Measurements from ENCODE around the gene KIAA1217.

The KIAA1217 gene

GRCh38 chr10:24453404-24453830, 244.5 kb downstream of the KIAA1217 start:
- H4K20me1 ChIP-seq (ENCODE audit: control insufficient read depth, insufficient read depth, low read depth, low read length): no peaks in the 10 kb centered on the region
- H3K4me3 ChIP-seq (ENCODE audit: low read length): no peak overlapping the region
- H3K9me2 ChIP-seq (replicated peaks; ENCODE audit: control insufficient read depth, low read length): no peaks in the 10 kb centered on the region
- no peaks in the 10 kb centered on the region for H3K36me3 ChIP-seq (ENCODE audit: control insufficient read depth, low read length)
- no peaks in the 10 kb centered on the region for H3K79me2 ChIP-seq (ENCODE audit: control insufficient read depth, low read length)
- H3K27ac ChIP-seq (ENCODE audit: low read depth, low read length): no peak overlapping the region
- H3K4me2 ChIP-seq (ENCODE audit: low read length): no peak overlapping the region
- no peaks in the 10 kb centered on the region for H3F3A ChIP-seq (ENCODE audit: control insufficient read depth, insufficient read depth)
- H3K9me3 ChIP-seq (ENCODE audit: control insufficient read depth, insufficient read depth, low read length): no peaks in the 10 kb centered on the region
- peaks cover 11% of the 10 kb centered on the region for H3K4me1 ChIP-seq (ENCODE audit: control insufficient read depth, low read length)
- peaks cover 5% of the 10 kb centered on the region; the same call in 1 of the 2 replicates for H3K27me3 ChIP-seq (ENCODE audit: control insufficient read depth, low read length)
- TF ChIP-seq EZH2phosphoT487 (IDR thresholded peaks at IDR 0.05; ENCODE audit: borderline replicate concordance, low read length): no peak
- TF ChIP-seq CTCF (IDR thresholded peaks at IDR 0.05; ENCODE audit: low read depth, low read length, poor library complexity, severe bottlenecking): no peak

GRCh38 chr10:24453973-24454372, 245.0 kb downstream of the KIAA1217 start:
- H3K36me3 ChIP-seq (ENCODE audit: control insufficient read depth, low read length): no peaks in the 10 kb centered on the region
- H3K79me2 ChIP-seq (ENCODE audit: control insufficient read depth, low read length): no peaks in the 10 kb centered on the region
- TF ChIP-seq EZH2phosphoT487 (IDR thresholded peaks at IDR 0.05; ENCODE audit: borderline replicate concordance, low read length): no peak
- TF ChIP-seq CTCF (IDR thresholded peaks at IDR 0.05; ENCODE audit: low read depth, low read length, poor library complexity, severe bottlenecking): no peak
- H3K4me2 ChIP-seq (ENCODE audit: low read length): no peak overlapping the region
- H3K9me2 ChIP-seq (replicated peaks; ENCODE audit: control insufficient read depth, low read length): no peaks in the 10 kb centered on the region
- H3K27ac ChIP-seq (ENCODE audit: low read depth, low read length): no peak overlapping the region
- no peaks in the 10 kb centered on the region for H3K9me3 ChIP-seq (ENCODE audit: control insufficient read depth, insufficient read depth, low read length)
- no peaks in the 10 kb centered on the region for H4K20me1 ChIP-seq (ENCODE audit: control insufficient read depth, insufficient read depth, low read depth, low read length)
- no peak overlapping the region for H3K4me3 ChIP-seq (ENCODE audit: low read length)
- peaks cover 5% of the 10 kb centered on the region; the same call in 1 of the 2 replicates for H3K27me3 ChIP-seq (ENCODE audit: control insufficient read depth, low read length)
- peaks cover 9% of the 10 kb centered on the region for H3K4me1 ChIP-seq (ENCODE audit: control insufficient read depth, low read length)
- H3F3A ChIP-seq (ENCODE audit: control insufficient read depth, insufficient read depth): no peaks in the 10 kb centered on the region

GRCh38 chr10:24455447-24455846, 246.5 kb downstream of the KIAA1217 start:
- no peak overlapping the region for H3K4me2 ChIP-seq (ENCODE audit: low read length)
- H3K9me3 ChIP-seq (ENCODE audit: control insufficient read depth, insufficient read depth, low read length): no peaks in the 10 kb centered on the region
- H3F3A ChIP-seq (ENCODE audit: control insufficient read depth, insufficient read depth): no peaks in the 10 kb centered on the region
- peaks cover 5% of the 10 kb centered on the region; the same call in 1 of the 2 replicates for H3K27me3 ChIP-seq (ENCODE audit: control insufficient read depth, low read length)
- no peaks in the 10 kb centered on the region for H3K9me2 ChIP-seq (replicated peaks; ENCODE audit: control insufficient read depth, low read length)
- H3K27ac ChIP-seq (ENCODE audit: low read depth, low read length): no peak overlapping the region
- no peak overlapping the region for H3K4me3 ChIP-seq (ENCODE audit: low read length)
- no peaks in the 10 kb centered on the region for H3K79me2 ChIP-seq (ENCODE audit: control insufficient read depth, low read length)
- TF ChIP-seq CTCF (IDR thresholded peaks at IDR 0.05; ENCODE audit: low read depth, low read length, poor library complexity, severe bottlenecking) (no peak), EZH2phosphoT487 (IDR thresholded peaks at IDR 0.05; ENCODE audit: borderline replicate concordance, low read length) (no peak)
- H3K4me1 ChIP-seq (ENCODE audit: control insufficient read depth, low read length): no peaks in the 10 kb centered on the region
- H3K36me3 ChIP-seq (ENCODE audit: control insufficient read depth, low read length): no peaks in the 10 kb centered on the region
- H4K20me1 ChIP-seq (ENCODE audit: control insufficient read depth, insufficient read depth, low read depth, low read length): no peaks in the 10 kb centered on the region
